HL-60/S4 (cell line): ENCODE measurements around the gene RBCK1.
"Not testable (repeated sequence)": the region's sequence is repeated elsewhere in the genome, so short reads cannot be mapped to it uniquely, and the experiment has no call there.

ENCODE experiments used
- in situ Hi-C: fragments of 300-500 bp; cut with MboI; formaldehyde crosslinking; loops from 2 replicates; pipeline ENCODE4 v1.14.3; 2022; ENCODE audit warnings: low sequenced_read_pairs

Gene RBCK1

DNA sequence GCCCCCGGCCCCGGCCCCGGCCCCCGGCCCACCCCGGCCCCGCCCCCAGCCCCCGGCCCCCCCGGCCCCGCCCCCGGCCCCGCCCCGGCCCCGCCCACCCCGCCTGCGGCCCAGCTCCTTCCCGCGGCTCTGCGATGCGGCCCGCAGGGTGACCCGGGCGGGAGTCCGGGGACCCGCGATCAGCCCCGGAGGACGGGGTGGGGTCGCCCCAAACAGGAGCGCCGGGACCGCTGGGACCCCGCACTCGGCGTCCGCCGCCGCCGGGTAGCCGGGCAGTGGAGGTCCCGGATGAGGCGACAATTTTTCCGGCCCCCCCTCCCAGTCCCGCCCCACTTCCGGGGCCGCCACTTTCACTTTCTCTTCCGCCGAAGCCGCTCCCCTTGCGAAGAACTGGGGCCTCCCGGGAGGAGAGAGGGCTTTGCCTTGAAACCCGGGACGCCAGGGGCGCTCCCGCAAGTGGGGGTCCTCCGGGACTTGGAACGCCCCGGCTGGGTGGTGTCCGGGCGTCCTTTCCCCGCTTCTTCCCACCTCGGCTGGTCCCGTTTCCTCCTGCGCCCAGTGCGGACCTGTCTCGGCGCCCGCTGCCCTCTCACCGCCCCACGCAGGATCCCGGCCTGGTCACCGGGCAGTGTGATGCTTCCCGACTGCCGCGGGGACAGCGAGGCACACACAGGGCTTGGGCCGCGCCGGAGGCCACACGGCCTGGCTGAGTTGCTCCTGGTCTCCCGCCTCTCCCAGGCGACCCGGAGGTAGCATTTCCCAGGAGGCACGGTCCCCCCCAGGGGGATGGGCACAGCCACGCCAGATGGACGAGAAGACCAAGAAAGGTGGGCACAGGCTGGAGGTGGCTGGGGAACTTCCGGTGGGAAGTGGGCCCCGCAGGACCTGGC lies at the start of gene RBCK1:
Gene RBCK1 (plus strand): TSS at position 347 of the 890 bp plus-strand sequence. CDS start 459 bp downstream, at position 806.
- in situ Hi-C loops = no loop called here

DNA sequence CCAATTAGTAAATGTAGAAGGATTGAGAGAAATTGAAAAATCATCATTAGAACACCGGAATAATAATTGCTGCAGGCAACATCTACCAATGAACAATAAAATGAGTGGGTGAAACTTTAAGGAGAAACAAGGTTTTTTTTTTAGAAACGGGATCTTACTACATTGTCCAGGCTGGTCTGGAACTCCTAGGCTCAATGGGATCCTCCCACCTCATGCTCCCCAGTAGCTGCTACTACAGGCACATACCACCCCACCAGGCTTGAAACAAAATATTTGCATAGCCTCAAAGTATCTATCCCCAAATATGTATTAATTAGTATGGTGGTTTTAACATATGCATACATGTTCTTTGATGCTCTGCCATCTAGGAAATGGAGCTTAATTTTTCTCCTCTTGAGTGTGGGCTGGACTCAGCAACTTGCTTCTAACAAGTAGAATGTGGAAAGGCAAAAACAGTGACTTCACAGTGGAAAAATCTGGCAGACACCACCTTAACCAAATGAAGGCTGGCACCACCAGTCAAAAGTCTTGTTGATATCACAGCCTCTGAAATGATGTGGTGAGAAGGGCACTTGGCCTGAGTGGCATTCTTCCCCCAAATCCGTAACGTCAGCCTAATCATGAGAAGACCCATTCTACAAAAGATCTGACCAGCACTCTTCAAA lies 49.1 kb upstream of the RBCK1 start:
- in situ Hi-C loops = loop anchor here (5.0 to 10.0 kb wide), 3 partner anchors 118 to 376 kb away; partner anchors contain the start of gene SRXN1

DNA sequence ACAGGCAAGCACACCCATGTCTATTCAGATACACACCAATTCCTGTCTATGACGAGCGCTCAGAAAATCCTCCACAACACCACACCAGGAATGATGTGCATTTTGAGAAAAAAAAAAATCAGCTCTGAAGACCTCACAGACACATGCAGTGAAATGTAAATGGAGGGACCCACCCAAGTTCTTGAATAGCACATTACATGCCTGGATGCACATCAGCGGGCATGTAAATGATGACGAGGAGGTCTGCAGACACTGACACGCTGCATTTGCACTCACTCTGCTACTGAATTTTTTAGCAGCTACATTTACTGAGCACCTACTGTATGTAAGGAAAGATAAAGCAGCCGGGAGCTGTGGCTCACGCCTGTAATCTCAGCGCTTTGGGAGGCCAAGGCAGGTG lies 46.5 kb upstream of the RBCK1 start:
- in situ Hi-C loops = no loop called here

- in situ Hi-C loops = no loop called here
Observed at GRCh38 chr20:362271-363254, 45.5 kb upstream of the RBCK1 start.

- in situ Hi-C loops = no loop called here
Observed at GRCh38 chr20:363319-364078, 44.6 kb upstream of the RBCK1 start.

GRCh38 chr20:364905-365794 lies 42.9 kb upstream of the RBCK1 start:
- in situ Hi-C loops = no loop called here

GRCh38 chr20:366041-366718 lies 41.9 kb upstream of the RBCK1 start:
- in situ Hi-C loops = no loop called here

GRCh38 chr20:366719-367485 lies 41.2 kb upstream of the RBCK1 start:
- in situ Hi-C loops = no loop called here

DNA sequence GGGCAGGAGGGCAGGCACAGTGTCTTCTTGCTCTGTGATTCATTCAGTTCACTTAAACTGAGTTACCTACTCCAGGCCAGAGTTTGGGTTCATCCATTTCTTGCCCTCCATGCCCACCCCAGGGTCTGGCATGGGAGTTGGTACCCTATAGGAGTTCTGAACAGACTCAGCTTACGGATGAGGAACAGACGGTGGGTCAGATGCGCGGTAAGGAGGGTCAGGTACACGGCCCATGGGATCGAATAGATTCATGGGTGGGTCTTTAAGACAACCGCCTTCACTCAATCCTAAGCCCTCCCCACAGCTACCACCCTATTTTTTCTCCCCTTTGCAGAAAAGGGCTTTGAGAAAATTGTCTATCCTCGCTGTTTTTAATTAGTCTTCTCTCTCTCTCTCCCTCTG lies 40.6 kb upstream of the RBCK1 start:
- in situ Hi-C loops = no loop called here

- in situ Hi-C loops = no loop called here
Observed at GRCh38 chr20:368915-369314, 39.2 kb upstream of the RBCK1 start.

GRCh38 chr20:370151-370600 lies 37.9 kb upstream of the RBCK1 start:
- in situ Hi-C loops = no loop called here

DNA sequence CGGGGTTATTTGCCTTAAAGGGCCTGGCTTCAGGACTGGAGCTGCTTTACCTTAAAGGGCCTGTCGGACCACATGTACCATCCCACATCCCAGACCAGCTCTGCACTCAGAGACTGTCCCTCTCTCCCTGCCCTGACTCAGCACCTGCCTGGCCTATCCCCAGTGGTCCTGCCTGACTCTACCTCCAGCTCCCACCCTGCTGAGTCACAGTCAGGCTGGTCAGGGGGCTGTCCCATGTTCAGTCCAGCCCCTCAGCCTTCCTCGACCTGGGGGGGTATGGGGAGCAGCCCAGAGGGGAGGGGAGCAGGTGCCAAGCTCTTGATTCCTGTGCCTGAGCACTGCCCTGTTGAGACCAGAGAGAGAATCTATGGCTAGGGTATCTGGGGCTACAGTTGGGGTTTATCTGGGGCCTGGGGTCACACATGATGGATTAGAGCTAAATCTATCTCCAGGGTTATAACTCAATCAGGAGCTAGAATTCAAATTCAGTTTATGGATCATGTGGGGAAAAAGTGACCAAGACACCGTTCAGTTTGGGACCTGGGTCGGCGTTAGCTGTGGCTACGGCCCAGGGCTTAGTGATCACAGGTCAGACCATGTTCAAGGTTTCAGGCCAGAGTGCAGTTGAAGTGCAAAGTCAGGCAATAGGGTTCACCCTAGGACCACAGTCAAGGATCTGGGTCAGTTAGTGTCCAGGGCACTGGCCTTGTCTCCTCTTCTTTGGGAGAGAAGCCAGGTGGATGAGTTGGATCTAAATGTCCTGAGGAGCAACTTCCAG lies 36.9 kb upstream of the RBCK1 start:
- in situ Hi-C loops = no loop called here

DNA sequence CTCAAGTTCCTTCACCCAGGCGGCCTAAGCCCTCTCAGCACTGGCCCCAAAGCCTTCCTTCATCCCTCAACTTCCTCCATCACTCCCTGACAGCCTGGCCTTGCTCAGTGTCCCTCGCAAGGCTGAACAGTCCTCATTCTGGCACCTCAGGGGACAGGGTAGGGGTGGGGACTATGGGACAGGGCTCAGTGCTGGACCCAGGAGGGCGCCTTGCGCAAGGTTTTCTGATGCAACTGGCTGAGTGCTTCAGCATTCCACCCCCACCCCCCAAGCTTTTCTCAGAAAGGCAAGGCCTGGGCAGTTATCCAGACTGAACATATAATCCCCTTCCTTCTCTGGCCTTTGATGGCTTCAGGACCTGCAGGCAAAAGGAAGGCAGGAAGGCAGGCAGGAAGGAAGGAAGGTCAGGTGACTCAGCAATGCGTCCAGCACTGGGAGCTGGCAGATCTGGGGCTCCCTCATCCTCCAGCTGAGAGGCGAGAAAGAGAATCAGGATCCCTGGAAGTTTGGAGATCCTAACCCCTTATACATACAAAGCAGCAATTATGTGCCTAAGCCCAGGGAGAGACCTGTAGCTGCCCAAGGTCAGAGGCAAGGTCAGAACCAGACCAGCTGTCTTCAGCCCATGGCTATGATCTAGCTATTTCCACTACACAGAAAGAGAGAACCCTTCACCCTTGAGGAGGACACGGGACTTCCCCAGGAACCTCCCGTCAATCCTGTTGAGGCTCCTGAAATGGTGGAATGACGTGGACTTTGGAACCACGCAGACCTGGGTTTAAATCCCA lies 36.1 kb upstream of the RBCK1 start:
- in situ Hi-C loops = no loop called here

DNA sequence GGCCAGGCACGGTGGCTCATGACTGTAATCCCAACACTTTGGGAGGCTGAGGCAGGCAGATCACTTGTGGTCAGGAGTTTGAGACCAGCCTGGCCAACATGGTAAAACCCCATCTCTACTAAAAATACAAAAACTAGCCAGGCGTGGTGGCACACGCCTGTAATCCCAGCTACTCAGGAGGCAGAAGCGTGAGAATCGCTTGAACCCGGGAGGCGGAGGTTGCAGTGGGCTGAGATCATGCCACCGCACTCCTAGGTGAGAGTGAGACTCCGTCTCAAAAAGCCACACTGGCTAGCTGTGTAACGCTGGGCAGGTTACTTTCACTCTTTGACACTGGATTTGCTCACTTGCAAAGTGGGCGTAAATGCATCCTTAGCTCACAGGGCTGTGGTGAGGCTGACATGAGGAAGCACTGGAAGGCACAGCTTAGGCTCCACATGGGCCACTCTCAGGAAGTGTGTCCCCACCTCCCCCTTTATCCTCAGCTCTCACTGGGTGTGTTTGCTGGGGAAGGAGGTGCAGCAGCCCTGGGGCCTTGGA lies 35.5 kb upstream of the RBCK1 start:
- in situ Hi-C loops = not testable (repeated sequence)

GRCh38 chr20:373171-373890 lies 34.8 kb upstream of the RBCK1 start:
- in situ Hi-C loops = no loop called here
